ENCODE measurements around the gene PDCD1LG2.
"Not testable (repeated sequence)": the region's sequence is repeated elsewhere in the genome, so short reads cannot be mapped to it uniquely, and the experiment has no call there.

PDCD1LG2 gene

GRCh38 chr9:5510360-5510931 is at the start of gene PDCD1LG2:
Gene PDCD1LG2, plus strand, starts transcription at chr9:5510531. Its CDS starts 12,016 bp downstream, at chr9:5522547.
- no peak for DNase-seq

DNA sequence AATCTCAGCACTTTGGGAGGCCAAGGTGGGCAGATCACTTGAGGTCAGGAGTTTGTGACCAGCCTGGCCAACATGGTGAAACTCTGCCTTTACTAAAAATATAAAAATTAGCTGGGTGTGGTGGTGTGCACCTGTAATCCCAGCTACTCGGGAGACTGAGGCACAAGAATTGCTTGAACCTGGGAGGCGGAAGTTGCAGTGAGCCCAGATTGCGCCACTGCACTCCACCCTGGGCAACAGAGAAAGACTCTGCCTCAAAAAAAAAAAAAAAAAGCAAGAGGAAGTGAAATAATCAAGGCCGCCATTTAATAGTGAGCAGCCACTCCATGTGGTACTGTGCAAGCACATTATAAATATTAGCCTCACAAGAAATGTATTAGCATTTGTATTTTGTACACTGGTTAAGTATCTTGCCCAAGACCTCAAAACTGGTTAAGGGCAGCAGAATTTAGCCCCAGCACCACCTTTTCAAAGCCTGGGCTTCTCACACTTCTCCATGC is 45.5 kb upstream of the PDCD1LG2 start:
- DNase-seq: not testable (repeated sequence)

GRCh38 chr9:5466005-5466404 is 44.3 kb upstream of the PDCD1LG2 start:
- no peak for DNase-seq

DNA sequence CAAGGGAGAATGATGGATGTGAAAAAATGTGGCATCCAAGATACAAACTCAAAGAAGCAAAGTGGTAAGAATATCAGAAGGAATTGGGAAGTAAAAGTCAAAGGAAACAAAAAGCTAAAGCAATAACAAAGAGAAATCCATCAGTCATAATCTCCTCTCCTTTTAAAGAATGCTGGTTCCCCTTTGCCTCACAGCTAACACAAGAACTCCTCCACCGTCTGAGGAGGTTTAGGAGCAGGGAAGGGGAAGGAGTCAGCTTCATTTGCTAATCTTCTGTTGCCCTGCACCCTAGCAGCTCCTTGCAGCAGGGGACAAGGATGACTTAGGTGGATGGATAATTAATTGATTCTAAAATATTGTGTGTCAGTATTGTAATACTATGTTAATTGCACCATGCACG is 43.6 kb upstream of the PDCD1LG2 start:
- DNase-seq: no peak

GRCh38 chr9:5468850-5469249 is 41.5 kb upstream of the PDCD1LG2 start:
- DNase-seq: no peak

DNA sequence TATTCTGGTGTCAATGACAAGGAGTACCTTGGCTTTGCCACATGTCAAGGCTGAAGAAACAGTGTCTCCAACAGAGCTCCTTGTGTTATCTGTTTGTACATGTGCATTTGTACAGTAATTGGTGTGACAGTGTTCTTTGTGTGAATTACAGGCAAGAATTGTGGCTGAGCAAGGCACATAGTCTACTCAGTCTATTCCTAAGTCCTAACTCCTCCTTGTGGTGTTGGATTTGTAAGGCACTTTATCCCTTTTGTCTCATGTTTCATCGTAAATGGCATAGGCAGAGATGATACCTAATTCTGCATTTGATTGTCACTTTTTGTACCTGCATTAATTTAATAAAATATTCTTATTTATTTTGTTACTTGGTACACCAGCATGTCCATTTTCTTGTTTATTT is 40.2 kb upstream of the PDCD1LG2 start:
- no peak for DNase-seq

DNA sequence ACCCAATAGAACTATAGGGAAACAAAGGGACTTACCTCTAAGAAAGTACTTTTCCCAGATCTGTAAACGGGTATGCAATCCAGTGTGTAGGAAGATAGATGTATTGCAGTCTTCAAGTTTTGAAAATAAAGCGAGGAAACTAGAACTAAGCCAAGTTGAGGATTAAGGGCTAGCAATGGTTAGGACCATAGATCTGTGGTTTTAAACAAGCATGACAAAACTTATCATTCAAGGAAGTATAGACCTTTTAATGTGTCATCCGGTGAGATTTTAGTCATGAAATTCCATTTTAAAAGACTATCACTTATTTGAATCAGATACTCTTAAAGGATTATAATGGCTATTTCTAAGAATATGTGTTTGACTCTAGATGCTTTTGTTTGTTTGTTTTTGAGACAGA is 39.5 kb upstream of the PDCD1LG2 start:
- DNase-seq: no peak

- not testable (repeated sequence) for DNase-seq
These were observed 34.7 kb upstream of the PDCD1LG2 start for GRCh38 chr9:5475611-5476010.

DNA sequence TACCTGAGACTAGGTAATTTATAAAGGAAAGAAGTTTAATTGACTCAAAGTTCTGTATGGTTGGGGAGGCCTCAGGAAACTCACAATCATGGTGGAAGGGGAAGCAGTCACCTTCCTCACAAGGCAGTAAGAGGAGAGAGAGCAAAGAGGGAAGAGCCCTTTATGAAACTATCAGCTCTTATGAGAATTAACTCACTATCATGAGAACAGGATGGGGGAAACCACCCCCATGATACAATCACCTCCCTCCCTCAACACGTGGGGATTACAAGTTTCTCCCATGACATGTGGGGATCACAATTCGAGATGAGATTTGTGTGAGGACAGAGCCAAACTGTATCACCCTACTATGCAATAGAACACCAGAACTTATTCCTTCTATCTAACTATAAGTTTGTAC is 32.1 kb upstream of the PDCD1LG2 start:
- no peak for DNase-seq

- no peak for DNase-seq
These were observed 30.2 kb upstream of the PDCD1LG2 start for GRCh38 chr9:5479994-5480694.

GRCh38 chr9:5480919-5481318 is 29.4 kb upstream of the PDCD1LG2 start:
- no peak for DNase-seq

DNA sequence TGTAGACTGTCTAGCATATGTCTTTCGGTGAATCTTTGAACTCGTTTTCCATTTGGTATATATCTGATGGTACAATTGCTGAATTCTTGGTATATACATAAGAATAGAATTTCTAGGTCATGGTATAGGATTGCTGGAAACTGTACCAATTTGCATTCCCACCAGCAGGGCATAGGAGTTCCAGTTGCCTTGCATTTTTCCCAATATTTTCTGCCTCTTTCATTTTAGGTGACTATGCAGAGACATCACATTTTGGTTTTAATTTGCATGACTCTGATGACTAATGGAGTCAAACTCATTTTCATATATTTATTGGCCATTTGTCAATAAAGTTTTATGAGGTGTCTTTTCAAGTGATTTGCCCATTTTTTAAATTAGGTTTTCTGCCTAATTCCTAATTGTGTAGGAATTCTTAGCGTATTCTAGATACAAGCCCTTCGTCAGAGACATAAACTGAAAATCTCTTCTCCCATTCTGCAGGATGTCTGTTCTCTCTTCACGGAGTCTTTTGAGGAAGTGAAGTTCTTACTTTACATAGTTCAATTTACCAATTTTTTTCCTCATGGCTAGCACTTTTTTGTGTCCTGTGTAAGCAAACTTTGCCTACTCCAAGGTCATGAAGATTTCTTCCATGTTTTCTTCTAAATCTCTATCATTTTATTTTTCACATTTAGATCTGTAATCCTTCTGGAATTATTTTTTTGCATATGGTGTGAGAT is 28.9 kb upstream of the PDCD1LG2 start:
- DNase-seq: no peak

GRCh38 chr9:5482194-5482593 is 28.1 kb upstream of the PDCD1LG2 start:
- no peak for DNase-seq

GRCh38 chr9:5483306-5483705 is 27.0 kb upstream of the PDCD1LG2 start:
- DNase-seq: no peak

DNA sequence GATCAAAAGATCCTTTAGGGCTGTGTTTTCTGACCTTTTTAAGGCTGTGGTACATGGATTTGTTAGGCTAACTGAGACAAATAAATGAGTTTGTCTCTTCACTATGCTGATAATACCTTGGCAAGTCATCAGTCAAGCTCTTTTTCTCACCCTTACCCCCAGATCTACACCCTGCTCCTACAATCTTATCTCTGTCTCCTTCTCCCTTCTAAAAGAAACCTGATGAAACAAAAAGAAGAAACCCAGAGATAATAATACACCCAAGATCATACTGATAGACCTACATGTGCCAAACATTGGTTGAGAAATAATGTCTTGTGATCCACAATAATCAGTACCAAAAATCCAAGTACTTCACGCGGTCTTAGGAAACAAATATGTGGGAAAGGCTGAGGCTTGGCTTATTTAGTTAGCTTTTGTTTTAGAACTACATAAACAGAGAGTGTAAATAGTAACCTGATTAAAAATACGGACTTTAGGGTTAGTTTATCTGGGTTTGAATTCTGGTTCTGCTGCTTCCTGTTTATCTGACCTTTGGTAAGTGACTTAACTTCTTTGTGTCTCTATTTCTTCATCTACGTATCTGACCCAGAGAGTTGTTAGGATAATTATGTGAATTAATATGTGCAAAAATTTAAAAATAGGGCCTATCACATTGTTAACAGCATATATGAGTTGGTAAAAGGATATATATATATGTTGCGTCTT is 24.8 kb upstream of the PDCD1LG2 start:
- DNase-seq: no peak

DNA sequence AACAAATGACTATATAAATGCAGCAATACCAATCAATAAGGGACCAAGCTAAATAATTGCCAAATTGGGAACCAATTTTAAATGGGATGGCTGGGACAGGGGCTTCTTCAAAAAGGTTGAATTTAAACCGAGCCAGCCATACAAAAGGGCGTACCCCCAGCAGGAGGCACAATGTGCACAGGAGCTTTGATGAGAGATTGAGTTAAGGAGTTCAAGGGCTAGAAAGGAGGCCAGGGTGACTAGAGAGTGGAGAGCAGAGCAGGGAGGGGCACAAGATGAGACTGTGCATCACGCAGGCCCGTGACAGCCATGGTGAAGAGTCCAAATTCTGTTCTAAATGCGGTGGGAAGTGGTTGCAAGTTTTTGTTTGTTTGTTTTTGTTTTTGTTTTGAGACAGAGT is 23.3 kb upstream of the PDCD1LG2 start:
- DNase-seq: no peak

- no peak for DNase-seq
These were observed 21.9 kb upstream of the PDCD1LG2 start for GRCh38 chr9:5488221-5489008.

DNA sequence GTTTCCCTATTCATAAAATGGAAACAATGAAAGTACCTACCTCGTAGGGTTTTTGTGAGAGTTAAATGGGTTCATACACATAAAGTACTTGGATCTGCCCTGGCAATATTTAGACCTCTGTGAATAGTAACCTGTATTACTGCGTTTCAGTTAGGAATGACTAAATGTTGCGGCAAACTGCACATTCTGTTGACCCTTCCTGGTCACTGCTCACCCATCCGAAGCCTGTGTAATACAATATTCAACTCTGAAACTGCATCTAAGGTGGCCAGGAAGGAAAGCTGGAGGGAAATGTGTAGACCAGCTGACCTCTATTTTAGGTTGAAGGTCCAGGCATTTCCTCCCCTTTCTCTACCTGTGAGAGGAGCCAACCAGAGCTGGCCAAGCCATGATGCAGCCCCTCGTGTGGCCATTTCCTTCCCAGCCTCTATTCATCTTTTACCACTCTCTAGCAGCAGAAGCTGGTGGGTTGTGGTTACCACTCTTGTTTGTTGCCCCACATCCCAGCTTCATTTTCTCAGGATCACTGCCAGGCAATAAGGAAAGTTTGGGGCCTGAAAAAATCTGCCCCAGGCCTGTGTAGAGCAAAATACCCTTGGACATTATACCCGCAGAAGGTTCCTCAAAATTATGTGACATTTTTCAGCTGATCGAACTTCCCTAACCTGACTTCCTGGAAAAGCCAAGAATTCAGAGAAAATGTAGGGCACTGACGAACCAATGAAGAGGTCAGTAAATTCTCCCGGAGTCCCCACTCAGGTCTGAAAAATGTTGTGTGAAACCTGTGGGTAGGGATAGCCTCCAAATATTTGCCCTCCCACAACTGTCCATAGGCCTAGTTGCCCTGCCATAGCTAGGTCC is 20.5 kb upstream of the PDCD1LG2 start:
- DNase-seq: no peak

DNA sequence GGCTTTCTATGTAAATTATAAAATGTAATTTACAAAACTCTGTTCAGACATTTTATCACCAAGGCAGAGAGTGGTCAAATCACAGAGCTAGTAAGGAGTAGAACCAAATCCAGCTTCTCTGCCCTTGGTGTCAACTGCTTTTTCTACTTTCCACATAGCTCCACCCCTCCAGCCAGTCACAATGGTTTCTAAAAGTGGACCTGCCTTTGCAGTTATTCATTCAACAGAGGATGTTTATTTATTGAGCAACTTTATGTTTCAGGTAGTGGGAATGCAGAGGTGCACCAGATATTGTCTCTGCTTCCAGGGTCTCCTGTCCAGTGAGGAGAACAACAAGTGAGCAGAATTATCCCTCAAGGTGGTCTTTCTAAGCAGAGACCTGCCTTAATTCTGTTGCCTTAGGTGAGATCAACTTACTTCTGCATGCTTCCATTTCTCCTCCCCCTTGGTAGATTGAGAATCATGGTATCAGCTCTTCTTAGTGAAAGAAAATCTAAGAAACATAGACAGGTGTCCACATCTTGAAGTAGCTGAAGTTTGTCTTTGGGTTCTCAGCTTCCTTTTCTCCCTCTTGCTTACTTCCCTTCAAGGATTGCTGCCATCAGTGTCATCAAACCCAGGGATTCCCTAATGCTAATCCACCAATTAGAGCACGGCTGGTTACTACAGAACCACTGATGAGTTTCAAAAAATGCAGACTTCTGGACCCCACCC is 17.2 kb upstream of the PDCD1LG2 start:
- no peak for DNase-seq

GRCh38 chr9:5493679-5494511 is 16.4 kb upstream of the PDCD1LG2 start:
- no peak for DNase-seq

All from activated effector memory CD4-positive, alpha-beta T cell treated with Interleukin-2 at 50 U/mL for 16 hours (primary cell).